ENCODE results near the gene MCF2L2.

The MCF2L2 gene

DNA sequence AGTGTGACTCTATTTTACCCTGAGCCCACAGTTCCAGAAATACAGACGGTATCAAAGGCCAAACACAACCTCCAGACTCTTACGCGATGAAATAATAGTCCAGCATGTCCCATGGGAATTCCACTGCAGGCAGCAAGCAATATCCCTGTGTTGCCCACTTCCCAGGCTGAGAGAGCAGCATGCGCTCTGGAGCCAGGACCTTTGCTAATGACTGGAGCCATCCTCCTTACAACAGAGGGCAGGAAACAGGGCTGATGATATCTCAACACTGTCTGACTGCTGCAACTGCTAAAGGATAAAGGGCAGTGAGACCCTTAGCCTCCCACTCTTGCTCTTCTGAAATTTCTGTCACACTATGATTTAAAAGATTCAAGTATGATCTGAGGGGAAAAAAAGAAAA is 34.8 kb downstream of the MCF2L2 start:
- H3K4me3 ChIP-seq (ENCODE audit: low read length): no peak overlapping the region
- TF ChIP-seq, protein P1, sequence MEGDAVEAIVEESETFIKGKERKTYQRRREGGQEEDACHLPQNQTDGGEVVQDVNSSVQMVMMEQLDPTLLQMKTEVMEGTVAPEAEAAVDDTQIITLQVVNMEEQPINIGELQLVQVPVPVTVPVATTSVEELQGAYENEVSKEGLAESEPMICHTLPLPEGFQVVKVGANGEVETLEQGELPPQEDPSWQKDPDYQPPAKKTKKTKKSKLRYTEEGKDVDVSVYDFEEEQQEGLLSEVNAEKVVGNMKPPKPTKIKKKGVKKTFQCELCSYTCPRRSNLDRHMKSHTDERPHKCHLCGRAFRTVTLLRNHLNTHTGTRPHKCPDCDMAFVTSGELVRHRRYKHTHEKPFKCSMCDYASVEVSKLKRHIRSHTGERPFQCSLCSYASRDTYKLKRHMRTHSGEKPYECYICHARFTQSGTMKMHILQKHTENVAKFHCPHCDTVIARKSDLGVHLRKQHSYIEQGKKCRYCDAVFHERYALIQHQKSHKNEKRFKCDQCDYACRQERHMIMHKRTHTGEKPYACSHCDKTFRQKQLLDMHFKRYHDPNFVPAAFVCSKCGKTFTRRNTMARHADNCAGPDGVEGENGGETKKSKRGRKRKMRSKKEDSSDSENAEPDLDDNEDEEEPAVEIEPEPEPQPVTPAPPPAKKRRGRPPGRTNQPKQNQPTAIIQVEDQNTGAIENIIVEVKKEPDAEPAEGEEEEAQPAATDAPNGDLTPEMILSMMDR (conservative IDR thresholded peaks at IDR 0.05; ENCODE audit: low read depth, low read length): no peak
- DNase-seq (ENCODE audit: low read depth): no peak

DNA sequence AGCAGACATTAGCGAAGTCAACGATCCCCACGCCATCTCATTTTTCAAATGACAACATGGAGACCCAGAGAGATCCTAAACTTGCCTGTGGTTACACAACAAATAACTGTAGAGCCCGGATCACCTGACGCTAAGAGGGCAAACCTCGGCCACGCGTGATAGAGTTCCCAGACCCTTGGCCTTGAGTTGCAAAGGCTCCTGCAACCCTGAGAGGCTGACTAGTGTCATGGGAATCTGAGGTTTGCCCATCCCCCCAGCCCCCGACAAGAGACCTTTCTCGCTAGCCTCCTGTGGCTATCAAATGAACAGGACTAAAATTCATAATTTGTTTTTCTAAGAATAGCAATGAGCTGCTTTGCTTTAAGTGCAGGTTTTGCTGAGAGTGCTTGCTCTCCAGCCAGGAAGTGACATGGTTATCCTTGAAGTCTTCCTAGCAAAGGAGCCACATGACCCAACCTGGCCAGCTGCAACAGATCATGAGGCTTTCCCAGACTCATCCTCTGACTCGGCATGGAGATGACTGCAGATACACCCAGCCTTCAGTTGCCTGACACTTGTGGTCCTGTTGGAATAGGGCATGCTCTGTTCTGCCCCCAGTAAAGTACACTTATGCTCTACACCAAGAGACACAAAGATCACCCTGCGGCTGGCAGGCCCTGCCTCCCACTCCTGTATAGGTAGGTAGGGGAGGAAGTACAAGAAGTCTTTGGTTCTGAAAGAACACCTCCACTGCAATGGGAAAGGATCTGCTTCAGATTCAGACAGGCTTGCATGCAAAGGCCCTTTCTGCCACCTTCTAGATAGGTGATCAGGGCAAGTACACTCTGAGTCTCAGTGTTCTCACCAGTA is 36.0 kb downstream of the MCF2L2 start:
- no peak overlapping the region for H3K4me3 ChIP-seq (ENCODE audit: low read length)
- DNase-seq (ENCODE audit: low read depth): no peak

DNA sequence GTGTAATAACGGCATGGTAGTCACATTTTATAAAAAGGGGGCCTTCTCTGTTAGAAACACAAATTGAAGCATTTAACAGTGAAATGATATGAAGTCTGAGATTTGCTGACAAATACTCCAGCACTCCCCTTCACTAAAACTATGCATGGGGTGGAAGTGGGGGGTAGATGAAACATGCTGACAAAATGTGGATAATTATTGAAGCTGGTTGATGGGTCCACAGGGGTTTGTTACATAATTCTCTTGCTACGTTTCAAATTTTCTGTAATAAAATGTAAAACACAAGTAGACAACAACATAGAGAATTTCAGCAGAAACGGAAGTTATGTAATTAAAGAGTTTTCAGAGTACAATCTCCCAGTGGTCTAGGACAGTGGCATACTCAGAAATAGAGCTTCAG is 37.0 kb downstream of the MCF2L2 start:
- DNase-seq (ENCODE audit: low read depth): no peak
- TF ChIP-seq, protein P1 (conservative IDR thresholded peaks at IDR 0.05; ENCODE audit: low read depth, low read length): no peak
- no peak overlapping the region for H3K4me3 ChIP-seq (ENCODE audit: low read length)

More for the DNA sequence above, 36.0 kb downstream of the MCF2L2 start:
- TF ChIP-seq, protein P1 (conservative IDR thresholded peaks at IDR 0.05; ENCODE audit: low read depth, low read length): no peak

DNA sequence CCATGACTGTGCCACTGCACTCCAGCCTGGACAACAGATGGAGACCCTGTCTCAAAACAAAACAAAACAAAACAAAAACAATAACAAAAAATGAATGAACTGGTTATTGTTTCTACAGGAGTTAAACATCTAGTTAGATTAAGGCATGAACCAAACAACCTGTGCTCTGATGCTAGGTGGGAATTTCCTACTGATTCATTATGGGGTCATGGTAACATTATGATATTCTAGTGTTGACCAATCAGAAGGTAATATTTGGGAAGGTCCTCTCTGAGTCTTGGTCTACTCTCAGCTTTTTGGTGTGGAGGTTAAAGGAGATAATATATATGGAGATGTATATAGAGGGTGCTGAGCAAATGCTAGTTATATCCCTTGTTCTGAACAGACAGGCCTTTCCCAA is 37.6 kb downstream of the MCF2L2 start:
- TF ChIP-seq, protein P1 (conservative IDR thresholded peaks at IDR 0.05; ENCODE audit: low read depth, low read length): no peak
- no peak overlapping the region for H3K4me3 ChIP-seq (ENCODE audit: low read length)
- no peak for DNase-seq (ENCODE audit: low read depth)

DNA sequence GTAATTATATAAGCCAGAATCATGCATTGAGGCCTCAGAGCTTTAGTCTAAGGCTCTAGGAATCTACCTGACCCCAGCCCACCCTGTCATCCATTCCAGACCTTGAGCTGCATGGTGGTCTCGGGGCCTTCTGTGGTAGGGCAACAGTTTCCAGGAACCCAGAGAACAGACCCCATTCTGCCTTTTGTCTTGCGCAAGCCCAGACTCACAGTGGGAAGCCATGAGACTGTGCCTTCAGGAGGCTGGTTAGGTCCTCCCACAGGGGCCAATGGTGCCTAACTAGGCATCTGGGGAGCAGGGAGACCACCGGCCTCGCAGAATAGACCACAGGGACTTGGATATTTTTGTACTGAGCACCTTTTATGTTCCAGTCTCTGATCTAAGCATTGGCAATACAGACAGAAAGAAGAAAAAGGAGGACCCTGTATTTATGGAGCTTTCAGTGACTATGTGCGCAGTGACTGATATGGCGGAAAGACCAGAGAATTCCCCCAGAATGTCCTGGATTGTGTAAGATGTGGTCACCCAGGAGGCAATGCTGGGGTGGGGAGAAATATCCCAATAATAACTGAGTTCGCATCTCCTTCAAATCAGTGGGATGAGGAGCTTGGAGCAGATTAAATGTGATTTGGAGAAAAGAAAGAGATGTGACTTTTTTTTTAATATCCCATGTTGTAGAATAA is 40.1 kb downstream of the MCF2L2 start:
- no peak for DNase-seq (ENCODE audit: low read depth)
- no peak overlapping the region for H3K4me3 ChIP-seq (ENCODE audit: low read length)
- TF ChIP-seq, protein P1 (conservative IDR thresholded peaks at IDR 0.05; ENCODE audit: low read depth, low read length): no peak

DNA sequence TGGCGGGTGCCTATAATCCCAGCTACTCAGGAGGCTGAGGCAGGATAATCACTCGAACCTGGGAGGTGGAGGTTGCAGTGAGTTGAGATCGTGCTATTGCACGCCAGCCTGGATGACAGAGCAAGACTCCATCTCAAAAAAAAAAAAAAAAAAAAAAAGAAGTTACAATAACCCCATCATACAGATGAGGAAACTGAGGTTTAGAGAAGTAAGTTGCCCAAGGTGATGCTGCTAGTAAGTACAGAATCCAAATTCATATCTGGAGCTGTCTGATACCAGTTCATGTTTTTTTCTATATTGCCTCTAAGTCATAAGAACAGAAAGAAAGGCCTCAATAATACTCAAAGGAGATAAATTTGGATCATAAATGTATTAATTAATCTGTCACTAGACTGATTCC is 40.6 kb downstream of the MCF2L2 start:
- TF ChIP-seq, protein P1 (conservative IDR thresholded peaks at IDR 0.05; ENCODE audit: low read depth, low read length): no peak
- no peak for DNase-seq (ENCODE audit: low read depth)
- H3K4me3 ChIP-seq (ENCODE audit: low read length): no peak overlapping the region
